Lung (tissue), 12 donors: ENCODE data around the gene MVB12B. TPM values are rescaled to one million over a fixed set of nuclear protein-coding genes. Genes with fewer than 3 reads are reported as not detected.
A peak's percentile ranks its signal among the peaks of the same experiment; 100 is the strongest.

Experiments
- ATAC-seq: fragments of 200-7000 bp; cut with Tn5 transposase; one replicate; pipeline ENCODE4 v1.9.1; 2020; ENCODE audit warnings: moderate number of reproducible peaks; ENCODE audit not compliant: insufficient read depth, low FRiP score
- DNase-seq, 3 donors: peaks; one replicate each; pipeline ENCODE4 v3.0.0-alpha.2; 2013 to 2017
- H3K27ac ChIP-seq, 2 donors: one replicate each; pipeline ENCODE4 v1.5.1; 2013; ENCODE audit warnings: mild to moderate bottlenecking in 2 of 2, moderate library complexity in 2 of 2, control low read depth in 1 of 2, inconsistent platforms in 1 of 2, low read depth in 1 of 2, low read length in 1 of 2
- H3K27me3 ChIP-seq, 3 donors: one replicate each; pipeline ENCODE4 v1.5.1; 2013; ENCODE audit warnings: low read length in 2 of 3; ENCODE audit not compliant: control insufficient read depth in 3 of 3, insufficient read depth in 3 of 3
- H3K36me3 ChIP-seq, 4 donors: one replicate each; pipeline ENCODE4 v1.5.1; 2013; ENCODE audit warnings: low read length in 4 of 4, mild to moderate bottlenecking in 1 of 4, moderate library complexity in 1 of 4; ENCODE audit not compliant: control insufficient read depth in 4 of 4, insufficient read depth in 4 of 4
- H3K4me1 ChIP-seq, 5 donors: one replicate each; pipeline ENCODE4 v1.5.1; 2013; ENCODE audit warnings: low read length in 5 of 5, mild to moderate bottlenecking in 2 of 5, moderate library complexity in 1 of 5; ENCODE audit not compliant: control insufficient read depth in 5 of 5, insufficient read depth in 5 of 5
- H3K4me3 ChIP-seq: one replicate; pipeline ENCODE4 v1.5.1; 2013; ENCODE audit warnings: mild to moderate bottlenecking, control low read depth, moderate library complexity
- H3K9ac ChIP-seq, 2 donors: one replicate each; pipeline ENCODE4 v1.5.1; 2013; ENCODE audit warnings: low read length in 2 of 2, control low read depth in 1 of 2; ENCODE audit not compliant: insufficient read depth in 1 of 2
- H3K9me3 ChIP-seq, 4 donors: one replicate each; pipeline ENCODE4 v1.5.1; 2013; ENCODE audit warnings: low read length in 3 of 4, mild to moderate bottlenecking in 1 of 4, moderate library complexity in 1 of 4; ENCODE audit not compliant: control insufficient read depth in 4 of 4, insufficient read depth in 3 of 4
- CTCF ChIP-seq: IDR thresholded peaks from 2 replicates; pipeline ENCODE4 v1.5.1; 2012; ENCODE audit warnings: mild to moderate bottlenecking; ENCODE audit errors: control extremely low read depth, extremely low read depth
- WGBS, 2 donors: extraction: QIAGEN DNeasy Blood & Tissue Kit; methylation state at CpG; one replicate each; pipeline ENCODE4 v1.1.7; 2013; 5-methylcytosine and 5-hydroxymethylcytosine counted together
- polyA plus RNA-seq, 2 donors: library from polyadenylated mRNA; stranded (reverse); fragments of 200-250 nt; gene quantifications; one replicate each; pipeline ENCODE4 v1.2.1, GENCODE V29; 2013
- total RNA-seq, 2 donors: library from RNA; depleted of rRNA in 1 of 2; stranded (reverse); fragments of >200 nt in 1 of 2; gene quantifications; one replicate each; pipeline ENCODE4 v1.2.1, GENCODE V29; 2014 to 2021
- donor health status: control.
- donor health status: control.
- donor health status: Bipolar disorder and iron deficiency.
- donor health status: healthy.
- donor health status: DM: yes; HTN: yes; CAD: no.

Gene MVB12B
- total and polyA plus RNA-seq, 4 donors = 9.5 to 33.6 (median 16.5) TPM

GRCh38 chr9:126489581-126490213 is 163.1 kb downstream of the MVB12B start:
- H3K36me3 ChIP-seq = peaks cover 0 to 5% (median 2%) of the 10 kb centered on the region in 4 donors
- no peak overlapping the region for H3K9ac ChIP-seq
- no peak overlapping the region for H3K4me3 ChIP-seq
- 82 to 87% methylated on average over 20 of the region's 20 CpGs for WGBS, 2 donors
- no peaks in the 10 kb centered on the region for H3K27me3 ChIP-seq
- ATAC-seq (no peak), DNase-seq (no peak)
- H3K9me3 ChIP-seq = no peaks in the 10 kb centered on the region
- no peak for TF ChIP-seq CTCF
- peaks cover 0 to 3% (median 0%) of the 10 kb centered on the region in 5 donors for H3K4me1 ChIP-seq
- no peak overlapping the region for H3K27ac ChIP-seq

GRCh38 chr9:126490214-126490631 is 163.6 kb downstream of the MVB12B start:
- no peak overlapping the region for H3K9ac ChIP-seq
- no peak overlapping the region for H3K4me3 ChIP-seq
- H3K27me3 ChIP-seq = no peaks in the 10 kb centered on the region
- H3K27ac ChIP-seq = no peak overlapping the region
- no peak for TF ChIP-seq CTCF
- peaks cover 0 to 3% (median 0%) of the 10 kb centered on the region in 5 donors for H3K4me1 ChIP-seq
- no peak for ATAC-seq
- H3K9me3 ChIP-seq = no peaks in the 10 kb centered on the region
- WGBS, 2 donors = 43 to 53% methylated on average over 19 of the region's 19 CpGs
- peaks cover 0 to 5% (median 2%) of the 10 kb centered on the region in 4 donors for H3K36me3 ChIP-seq
- no peak for DNase-seq

- TF ChIP-seq CTCF = peak; percentile 96
- no peak for ATAC-seq
- WGBS, 2 donors = 54 to 60% methylated on average over 20 of the region's 20 CpGs
Observed at GRCh38 chr9:126490871-126491567, 164.4 kb downstream of the MVB12B start.

More at GRCh38 chr9:126490871-126491567, 164.4 kb downstream of the MVB12B start:
- H3K27me3 ChIP-seq = no peaks in the 10 kb centered on the region
- H3K9me3 ChIP-seq = no peaks in the 10 kb centered on the region
- peaks cover 0 to 3% (median 0%) of the 10 kb centered on the region in 5 donors for H3K4me1 ChIP-seq
- DNase-seq = peak; percentile 65 to 84 (median 83)
- peaks cover 0 to 9% (median 3%) of the 10 kb centered on the region in 4 donors for H3K36me3 ChIP-seq
- no peak overlapping the region for H3K27ac ChIP-seq
- H3K9ac ChIP-seq = no peak overlapping the region
- no peak overlapping the region for H3K4me3 ChIP-seq
